CD4-positive, alpha-beta T cell treated with Interleukin-12 subunit alpha and Interleukin-12 subunit beta, for 1 hour (primary cell): ENCODE measurements around the gene PRELID2.

Experiments used
- DNase-seq: peaks from one replicate; pipeline ENCODE4 v3.0.0-alpha.2; 2020

PRELID2 gene

DNA sequence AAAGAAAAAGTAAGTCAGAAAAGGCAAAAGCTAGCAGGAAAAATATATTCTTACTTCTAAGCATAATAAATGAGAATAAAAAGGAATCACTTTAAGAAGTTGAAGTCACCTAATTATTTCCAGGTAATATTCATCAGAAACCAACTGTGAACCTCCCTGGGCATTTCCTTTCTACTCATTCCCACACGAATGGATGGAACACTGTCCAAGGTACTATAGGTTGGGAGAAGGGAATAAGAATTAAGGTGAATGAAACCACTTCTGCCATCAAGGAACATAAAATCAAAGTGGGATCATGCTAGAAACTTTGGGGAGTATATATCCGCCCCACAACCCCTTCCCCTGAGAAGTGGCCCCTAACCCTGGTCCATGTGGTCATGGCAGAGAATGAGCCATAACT, 41.6 kb downstream of the PRELID2 start:
- no peak for DNase-seq

DNA sequence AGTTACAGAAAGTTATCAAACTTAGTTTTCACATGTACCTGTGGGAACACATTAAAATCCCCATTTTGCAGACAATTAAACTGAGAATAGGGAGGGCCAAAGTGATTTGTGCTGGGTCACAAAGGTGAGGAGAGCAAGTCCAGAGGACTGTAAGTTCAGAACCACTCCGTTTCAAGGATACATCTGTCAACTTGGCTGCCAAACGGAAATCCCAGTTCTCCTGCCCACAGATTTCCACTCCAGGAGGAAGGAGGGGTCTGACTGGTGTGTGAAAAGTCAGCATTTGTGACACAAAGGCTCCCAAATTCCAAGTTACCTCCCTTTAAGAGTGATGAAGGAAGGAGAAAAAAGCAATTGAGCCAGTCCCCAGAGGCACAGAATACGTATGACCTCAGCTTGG, 42.3 kb downstream of the PRELID2 start:
- DNase-seq, result no peak

DNA sequence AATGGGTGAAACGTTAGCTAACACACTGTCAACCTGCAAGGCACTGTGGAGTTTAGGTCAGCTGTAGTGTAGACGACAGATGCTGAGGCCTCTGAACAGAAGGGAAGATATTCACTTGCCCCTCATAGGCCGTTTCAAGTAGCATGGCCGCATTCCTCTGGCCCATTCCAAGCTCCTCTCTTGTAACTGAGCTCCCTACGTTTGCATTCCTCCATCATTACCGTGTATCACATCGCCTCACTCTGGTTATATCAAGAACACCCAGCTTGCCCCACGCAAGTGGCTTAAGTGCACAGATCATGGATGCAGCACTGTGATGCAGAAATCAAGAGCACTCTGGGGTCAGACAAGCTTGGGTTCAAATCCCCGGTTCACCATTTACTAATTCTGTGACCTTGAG, 43.3 kb downstream of the PRELID2 start:
- no peak for DNase-seq

DNA sequence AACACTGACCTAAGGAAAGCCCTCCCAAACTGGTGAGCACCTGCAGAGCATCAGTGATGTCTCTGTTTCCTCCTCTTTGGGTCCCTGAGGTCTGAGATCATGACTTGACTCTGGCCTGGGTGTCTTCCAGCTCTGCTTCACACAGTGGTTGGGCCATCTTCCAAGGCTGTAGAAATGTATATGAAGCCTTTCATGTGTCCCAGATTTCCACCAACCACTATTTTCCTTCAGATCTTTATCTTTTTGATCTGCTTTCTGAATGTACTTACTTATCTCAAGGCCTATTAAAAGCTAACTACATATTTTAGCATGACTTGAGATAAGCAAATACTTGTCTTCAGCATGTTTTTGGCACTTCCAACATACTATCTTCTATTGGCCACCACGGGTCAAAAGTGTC, 47.1 kb downstream of the PRELID2 start:
- DNase-seq, result no peak

DNA sequence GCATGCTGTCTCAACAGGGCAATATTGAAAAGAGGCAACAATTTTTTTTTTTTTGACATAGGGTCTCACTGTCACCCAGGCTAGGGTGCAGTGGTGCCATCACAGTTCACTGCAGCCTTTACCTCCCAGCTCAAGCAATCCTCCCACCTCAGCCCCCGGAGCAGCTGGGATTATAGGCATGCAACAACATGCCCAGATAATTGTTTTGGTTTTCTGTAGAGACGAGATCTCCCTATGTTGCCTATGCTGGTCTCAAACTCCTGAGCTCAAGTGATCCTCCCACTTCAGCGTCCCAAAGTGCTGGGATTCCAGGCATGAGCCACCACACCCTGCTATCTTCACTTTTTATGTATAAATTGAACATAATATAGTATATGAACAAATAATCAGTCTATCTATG, 47.6 kb downstream of the PRELID2 start:
- DNase-seq, result no peak

DNA sequence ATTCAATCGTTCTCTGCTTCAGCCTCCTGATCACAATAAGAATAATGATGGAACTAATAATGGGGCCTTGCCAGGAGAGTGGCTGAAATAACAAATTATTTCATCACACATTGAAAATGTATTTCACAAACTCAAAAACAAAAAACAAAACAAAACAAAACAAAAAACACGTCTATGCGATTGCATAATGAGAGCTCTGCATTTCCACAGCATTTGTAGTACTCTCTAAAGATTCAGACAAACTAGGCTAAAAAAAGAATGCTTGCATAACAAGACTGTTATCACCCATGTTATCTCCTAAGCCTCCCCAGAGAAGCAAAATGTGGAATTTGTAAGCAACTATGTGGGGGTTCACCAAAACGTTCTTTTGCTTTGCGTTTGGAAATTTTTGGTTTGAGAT, 48.1 kb downstream of the PRELID2 start:
- DNase-seq, result no peak

DNA sequence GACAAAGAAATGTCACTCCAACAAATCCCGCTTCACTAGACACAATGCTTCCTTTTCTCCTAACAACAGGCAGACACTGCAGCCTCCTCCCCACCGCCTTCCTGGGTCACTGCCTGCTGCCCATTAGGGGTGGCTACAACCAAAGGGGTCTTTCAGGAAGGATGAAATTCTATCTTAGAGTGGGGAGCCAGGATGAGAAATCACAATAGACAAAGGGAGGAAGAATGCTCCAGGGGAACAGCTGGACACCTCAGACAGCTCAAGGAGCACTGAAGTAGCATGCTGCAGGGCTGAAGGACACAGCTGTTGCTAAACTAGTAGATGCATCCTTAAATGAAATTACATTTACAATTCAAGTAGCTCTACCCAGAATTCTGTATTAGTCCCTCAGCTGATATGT, 54.2 kb downstream of the PRELID2 start:
- no peak for DNase-seq

DNA sequence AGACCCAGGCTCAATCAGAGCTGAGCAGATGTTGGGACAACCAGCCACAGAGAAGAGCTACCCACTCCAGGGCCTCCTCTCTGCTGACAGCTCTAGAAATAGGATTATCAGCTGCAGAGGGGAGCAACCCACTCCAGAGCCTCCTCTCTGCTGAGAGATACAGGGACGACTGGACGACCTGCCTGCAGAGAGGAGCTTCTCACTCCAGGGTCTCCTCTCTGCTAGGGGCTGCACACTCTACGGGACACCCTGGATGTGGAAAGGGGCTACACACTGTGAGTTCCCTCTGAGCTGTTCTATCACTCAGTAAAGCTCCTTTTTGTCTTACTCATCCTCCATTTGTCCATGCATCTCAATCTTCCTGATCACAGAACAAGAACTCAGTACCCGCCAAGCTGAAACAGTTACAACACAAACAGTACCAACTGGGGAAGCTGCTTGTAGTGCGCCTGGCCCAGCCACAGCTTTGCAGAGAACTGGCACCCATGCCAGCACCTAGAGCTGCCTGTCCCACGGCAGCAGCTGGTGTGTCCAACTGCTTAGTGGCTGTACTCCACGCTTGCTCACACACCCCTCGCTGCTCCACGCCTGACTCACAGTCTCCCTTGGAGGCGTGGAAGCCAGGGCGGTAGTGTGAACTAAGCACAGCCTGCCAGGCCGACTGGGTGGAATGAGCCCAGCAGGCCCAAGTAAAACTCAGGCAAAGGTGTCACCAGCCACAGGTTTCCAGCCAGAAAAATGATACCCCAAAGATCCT, 56.8 kb downstream of the PRELID2 start:
- no peak for DNase-seq

DNA sequence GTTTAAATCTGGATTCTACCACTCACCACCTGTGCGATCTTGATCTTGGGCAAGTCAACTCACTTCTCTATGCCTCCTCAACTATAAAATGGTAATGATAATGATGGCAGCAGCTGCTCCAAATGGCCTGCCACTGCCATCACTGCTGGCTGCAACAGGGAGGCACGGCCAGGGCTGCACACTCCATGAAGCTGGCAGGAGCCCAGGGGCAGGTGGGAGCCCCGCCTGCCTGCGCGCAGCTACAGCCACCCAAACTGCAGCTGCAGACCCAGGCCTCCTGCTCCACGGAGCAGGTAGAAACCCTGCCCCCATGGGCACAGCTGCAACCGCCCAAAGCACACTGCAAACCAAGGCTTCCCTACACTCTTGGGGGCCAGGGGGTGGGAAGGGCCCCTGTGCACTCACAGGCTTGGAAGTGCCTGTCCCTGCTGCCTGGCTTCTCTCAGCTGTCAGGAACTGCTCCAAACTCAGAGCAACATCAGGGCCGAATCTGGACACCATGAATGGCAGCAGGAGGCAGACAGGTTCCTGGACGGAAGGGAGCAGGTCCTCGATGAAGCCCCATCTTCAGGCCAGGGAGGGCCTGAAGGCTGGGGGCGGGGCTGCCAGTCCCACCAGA, 57.6 kb downstream of the PRELID2 start:
- DNase-seq, result no peak

DNA sequence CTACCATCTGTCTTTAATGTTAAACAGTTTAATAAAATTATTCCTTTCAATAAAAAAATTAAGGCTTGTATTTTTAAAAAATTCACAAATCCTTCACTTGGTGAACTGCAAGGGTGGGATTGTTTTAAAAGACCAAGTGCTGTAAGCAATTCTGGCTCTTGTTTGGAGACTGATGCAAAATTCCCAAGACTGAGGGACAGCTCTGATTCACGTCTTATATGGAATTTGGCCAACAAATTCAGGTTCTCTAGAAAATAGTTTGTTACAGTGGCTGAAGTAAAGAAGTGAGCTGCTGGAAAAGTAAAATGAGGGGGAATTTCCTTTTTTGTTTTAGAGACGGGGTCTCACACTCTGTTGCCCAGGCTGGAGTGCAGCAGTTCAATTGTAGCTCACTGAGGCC, 58.3 kb downstream of the PRELID2 start:
- DNase-seq, result no peak

DNA sequence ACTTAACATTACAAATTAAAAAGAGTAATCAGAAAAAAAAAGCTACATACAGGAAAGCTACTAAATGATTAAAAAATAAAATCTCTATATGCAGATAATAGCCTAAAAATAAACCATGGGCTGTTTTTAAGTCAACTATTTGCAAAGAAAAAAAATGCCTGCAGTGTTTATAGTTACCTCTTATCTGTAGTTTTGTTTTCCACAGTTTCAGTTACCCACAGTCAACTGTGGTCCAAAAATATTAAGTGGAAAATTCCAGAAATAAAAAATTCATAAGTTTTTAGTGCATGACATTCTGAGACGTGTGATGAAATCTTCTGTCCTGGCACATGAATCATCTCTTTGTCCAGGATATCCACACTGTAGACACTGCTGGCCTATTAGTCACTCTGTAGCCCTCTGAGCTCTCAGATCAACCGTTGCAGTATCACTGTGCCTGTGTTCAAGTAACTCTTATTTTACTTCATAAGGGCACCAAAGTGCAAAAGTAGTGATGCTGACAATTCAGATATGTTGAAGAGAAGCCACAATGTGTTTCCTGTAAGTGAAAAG, 59.2 kb downstream of the PRELID2 start:
- no peak for DNase-seq

DNA sequence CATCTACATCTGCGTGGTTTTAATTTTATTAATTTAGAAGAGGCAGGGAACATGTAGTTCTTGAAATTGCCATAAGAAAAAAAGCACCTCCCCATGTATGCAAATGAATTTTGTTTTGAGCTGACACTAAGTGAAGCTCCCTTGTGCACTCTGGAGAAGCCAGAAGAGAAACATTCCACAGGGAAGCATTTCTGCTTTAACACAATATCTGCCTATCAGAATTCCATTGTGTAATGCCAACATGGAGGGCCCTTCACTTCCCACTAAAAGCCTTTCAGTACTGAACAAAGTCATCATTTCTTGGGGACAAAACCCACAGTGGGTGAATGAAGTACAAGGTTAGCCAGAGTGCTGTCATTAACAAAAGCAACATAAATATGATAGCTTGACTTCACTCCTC, 59.7 kb downstream of the PRELID2 start:
- DNase-seq, result no peak

DNA sequence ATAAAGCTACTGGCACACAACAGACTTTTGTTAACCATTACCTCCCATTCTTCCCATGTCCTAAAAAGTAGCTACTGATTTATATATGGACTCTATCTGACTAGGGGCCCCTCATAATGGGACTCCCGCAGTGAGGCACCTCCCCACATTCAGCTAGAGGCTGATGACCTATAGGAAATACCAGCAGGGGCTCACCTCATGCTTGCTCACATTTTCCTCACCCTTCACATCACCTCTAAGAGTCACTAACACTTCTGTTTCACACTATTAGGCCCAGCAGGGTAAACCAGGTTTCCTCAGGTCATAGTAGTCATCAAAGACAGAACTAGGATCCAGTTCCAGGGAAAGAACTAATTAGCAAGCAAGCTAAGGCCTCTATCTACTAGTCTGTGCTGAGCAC, 60.7 kb downstream of the PRELID2 start:
- DNase-seq, result no peak

DNA sequence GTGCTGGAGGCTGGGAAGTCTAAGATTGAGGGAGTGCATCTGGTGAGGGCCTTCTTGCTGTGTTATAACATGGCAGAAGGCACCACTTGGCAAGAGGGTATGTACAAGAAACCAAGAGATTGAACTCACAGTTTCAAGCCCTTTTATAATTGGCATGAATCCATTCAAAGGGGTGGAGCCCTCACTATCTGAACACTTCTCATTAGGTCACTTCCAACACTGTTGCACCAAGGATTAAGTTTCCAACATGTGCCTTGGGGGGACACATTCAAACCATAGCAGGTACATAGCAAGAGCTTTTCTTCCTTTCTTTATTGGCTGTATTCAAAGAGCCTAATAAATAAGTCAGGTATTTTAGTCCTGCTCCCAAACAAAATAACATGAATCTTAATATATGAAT, 62.7 kb downstream of the PRELID2 start:
- no peak for DNase-seq

DNA sequence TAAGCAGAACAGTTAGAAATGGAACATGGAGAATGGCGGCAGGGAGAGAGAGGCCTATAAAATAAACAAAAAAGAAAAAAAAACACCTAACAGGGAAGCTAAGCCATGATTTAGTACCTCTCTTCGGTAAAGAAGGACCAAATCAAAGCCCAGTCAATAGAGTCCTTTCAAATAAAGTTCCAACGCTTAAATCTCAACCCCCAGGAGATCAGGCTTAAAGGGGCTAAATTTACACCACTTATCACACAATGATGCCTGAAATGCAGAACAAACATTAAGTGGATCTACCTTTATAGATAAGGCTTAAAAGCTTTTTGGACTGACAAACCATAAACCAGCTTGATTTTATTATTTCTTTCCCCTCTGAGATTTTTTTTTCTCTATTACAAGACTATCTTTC, 66.3 kb downstream of the PRELID2 start:
- DNase-seq, result no peak

DNA sequence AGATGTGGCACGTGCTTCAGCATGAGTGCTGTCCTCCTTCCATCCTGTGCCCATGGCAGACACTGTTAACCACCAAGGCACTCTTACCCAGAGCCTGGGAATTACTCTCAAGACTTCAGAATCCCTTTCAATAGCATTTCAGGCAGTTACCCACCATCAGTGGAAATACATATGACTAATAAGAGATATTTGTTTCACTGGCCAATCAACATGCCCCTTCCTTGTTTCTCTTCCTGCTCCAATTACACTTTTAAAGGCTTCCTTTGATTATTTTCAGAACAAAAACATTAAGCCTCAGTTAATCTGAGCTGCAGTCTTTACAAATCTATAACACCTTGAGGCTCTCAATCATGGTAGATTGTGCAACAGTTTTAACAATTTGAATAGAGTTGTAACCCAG, 70.8 kb downstream of the PRELID2 start:
- DNase-seq, result no peak

DNA sequence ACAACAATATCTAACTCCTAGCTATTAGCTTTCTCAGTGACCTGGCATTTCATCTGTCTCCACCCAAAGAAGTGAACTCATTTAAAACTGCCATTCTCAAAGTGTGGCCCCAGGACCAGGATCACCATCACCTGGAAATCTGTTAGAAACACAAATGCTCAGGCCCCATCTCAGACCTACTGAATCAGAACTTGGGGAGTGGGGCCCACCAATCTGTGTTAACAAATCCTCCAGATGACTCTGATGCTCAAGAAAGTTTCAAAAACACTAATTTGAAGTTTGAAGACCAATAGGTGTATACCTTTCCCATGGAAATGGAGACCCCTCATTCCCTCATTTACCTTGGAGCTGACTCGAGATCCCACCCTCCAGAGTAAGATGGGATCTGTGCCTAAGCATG, 72.3 kb downstream of the PRELID2 start:
- DNase-seq, result no peak

DNA sequence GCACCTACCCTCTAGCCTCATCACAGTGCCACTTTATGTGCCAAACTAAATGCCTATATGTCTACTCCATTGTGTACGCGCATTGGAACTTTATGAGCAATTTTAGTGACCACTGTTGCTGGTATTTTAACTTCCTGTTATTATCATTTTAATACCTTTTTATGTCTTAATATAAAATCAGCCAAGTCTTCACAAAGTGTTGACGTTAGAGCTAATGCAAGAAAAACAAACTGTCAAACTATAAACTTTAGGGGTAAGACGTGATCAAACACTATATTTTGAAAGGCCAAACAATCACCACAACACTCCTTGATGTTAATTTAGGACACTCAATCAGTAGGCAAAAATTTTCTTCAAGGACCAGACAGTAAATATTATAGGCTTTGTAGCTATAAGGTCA, 73.9 kb downstream of the PRELID2 start:
- no peak for DNase-seq

DNA sequence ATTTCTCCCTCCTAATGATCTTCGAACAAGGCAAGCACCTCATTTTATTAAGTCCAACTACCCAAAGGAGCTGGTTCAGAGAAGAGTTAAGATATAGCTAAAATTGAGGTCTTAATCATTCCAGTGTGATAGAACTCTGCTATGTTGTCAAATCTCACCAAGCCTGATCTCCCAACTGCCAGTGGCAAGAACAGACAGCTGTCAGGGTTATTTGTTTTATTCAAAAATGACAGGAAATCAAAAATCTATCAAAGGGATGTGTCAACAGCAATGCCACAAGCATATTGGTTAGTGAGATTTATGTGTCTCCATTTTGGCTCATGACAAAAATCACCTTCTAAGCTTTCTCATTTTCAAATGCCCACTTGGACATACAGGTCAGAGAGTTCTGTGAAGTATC, 74.5 kb downstream of the PRELID2 start:
- DNase-seq, result no peak

DNA sequence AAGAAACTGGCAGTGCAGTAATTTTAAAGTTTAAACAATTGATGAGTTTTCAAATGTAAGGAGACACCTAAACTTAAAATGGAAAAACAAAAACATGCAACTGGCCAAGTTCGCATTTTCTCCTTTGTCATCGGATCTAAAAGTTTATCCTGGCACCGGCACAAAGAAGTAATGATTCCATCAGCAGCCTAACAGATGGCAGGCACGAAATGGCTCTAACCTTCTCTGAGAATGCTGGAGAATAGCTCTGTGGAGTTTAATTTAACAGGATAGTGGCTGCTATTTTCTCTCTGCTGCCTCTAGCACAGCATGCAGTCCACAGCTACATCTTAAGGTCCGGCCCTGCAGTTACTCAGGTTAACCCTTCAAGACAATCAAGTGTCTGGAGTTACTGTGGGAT, 82.2 kb downstream of the PRELID2 start:
- DNase-seq, result no peak

DNA sequence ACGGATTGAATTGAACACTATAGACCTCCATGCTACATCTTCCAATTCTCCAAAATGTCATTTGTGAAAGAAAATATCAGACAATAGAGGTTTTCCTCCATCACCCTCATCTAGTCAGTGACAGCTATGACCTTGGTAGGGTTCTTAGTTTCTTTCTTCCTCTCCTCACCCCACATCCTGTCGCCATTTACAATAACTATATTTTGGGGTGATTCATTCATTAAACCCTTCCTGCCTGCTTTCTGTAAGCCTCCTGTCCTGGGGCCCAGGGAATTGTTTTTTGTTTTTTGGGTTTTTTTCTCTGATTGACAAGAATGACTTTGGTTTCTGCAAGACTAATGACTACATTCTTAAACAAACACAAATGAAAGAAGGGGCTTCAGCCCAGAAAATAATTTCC, 82.6 kb downstream of the PRELID2 start:
- no peak for DNase-seq

DNA sequence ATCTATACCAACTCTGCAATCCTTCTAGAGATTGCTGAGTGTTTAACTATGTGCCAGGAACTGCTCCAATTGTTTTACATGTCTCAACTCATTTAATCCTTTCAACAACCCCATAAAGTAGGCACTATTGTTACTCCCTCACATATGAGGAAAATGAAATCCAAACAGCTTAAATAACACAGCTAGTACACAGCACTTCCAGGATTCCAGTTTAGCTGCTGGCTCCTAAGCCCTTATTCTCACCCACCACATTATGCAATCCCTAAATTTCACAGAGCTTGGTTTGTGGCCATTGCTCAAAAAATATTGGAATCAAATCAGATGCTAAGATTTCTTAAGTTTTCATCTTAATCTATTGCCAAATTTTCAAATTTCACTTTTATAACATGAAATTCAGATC, 84.9 kb downstream of the PRELID2 start:
- DNase-seq, result no peak

DNA sequence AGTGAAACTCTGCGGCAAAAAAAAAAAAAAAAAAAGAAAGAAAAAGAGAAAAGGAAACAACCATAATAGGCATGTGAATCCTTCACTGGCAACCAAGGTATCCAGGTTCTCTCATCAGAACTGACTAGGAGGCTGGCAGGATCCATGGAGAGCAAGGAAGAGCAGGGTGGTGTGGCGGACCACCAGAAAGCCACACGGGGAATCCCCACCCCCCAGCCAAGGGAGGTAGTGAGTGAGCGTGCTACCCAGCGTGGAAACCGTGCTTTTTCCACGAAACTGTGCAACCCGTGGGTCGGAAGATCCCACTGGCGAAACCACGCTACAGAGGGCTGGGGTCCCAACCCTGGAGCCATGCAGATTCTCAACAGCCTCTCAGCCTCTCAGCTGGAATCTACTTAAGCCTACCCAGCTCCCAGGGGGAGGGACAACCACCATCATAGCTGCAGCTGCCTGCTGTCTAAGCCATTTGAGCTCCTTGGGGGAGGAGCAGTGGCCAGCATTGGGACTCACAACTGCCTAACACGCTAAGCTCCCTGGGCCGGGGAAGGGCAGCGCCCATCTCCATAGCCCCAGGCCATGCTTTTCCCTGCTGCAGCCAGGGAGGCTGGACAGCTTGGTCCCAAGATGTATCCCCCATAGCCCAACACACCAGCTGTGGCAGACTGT, 91.6 kb downstream of the PRELID2 start:
- DNase-seq, result no peak

DNA sequence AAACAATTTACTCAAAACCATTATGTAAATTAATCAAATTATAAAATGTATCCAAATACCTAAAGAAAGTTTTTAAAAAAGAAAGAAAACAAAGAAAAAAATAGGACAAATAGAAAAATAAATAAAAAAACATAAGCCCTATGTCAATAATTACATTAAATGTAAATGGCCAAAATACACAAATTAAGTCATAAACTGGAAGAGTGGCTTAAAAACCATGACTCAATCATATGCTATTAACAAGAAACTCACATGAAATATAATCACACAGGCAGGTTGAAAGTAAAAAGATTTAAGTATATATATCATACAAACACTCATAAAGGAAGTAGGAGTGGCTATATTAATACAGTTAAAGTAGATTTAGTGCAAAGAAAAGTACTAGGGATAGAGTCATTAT, 95.3 kb downstream of the PRELID2 start:
- DNase-seq, result no peak
